GM21825 (cell line): Measurements from ENCODE around the gene RTP4.
"Not testable (repeated sequence)": the region's sequence is repeated elsewhere in the genome, so short reads cannot be mapped to it uniquely, and the experiment has no call there.

Experiments
- ATAC-seq: cut with Tn5 transposase; IDR thresholded peaks from one replicate; pipeline ENCODE4 v1.9.1; 2021; ENCODE audit warnings: mild to moderate bottlenecking, moderate library complexity; ENCODE audit not compliant: unreplicated experiment

RTP4 gene

DNA sequence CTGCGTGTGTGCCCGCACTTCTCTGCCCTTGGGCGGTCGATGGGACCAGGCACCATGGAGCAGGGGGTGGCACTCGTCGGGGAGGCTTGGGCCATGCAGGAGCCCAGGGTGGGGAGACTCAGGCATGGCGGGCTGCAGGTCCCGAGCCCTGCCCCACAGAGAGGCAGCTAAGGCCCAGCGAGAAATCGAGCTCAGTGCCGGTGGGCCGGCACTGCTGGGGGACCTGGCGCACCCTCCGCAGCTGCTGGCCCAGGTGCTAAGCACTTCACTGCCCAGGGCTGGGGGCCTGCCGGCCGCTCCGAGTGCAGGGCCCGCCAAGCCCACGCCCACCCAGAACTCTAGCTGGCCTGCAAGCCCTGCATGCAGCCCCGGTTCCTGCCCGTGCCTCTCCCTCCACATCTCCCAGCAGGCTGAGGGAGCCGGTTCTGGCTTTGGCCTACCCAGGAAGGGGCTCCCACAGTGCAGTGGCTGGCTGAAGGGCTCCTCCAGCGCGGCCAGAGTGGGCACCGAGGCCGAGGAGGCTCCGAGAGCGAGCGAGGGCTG lies 553 bp upstream of the RTP4 start:
- no peak for ATAC-seq

DNA sequence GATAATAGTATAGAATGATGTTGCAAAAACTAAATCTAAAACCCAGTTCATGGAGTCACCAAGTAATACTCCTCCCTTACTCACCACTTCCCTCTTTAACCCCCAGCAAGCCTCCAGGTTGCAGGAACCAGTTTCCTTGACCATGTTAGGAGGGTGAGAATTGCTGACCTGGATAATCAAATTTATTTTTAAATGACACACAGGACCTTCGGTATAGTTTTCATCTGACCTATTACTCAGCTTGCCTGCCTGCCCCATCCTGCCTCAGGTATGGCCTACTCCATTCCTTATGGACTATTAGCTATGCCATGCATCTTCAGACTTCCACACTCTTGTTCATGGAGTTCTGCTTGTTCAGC lies 883 bp downstream of the RTP4 start:
- no peak for ATAC-seq

DNA sequence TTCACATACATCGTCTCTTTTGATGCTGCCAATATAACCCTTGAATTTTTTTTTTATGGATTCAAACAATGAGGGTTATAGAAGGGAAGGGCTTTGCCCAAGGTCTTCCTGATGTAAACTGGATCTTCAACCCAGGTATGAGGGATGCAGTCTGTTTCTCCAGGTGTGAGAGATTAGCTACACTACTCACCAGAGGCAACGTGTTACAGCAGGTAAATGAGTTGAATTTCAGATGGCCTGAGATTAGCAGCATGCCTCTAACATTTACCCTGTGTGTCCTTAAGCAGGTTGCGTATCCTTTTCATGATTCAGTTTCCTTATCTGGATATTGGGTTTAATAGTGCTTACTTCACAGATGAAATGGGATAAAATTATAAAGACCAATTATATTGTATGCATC lies 1.9 kb downstream of the RTP4 start:
- ATAC-seq = no peak

DNA sequence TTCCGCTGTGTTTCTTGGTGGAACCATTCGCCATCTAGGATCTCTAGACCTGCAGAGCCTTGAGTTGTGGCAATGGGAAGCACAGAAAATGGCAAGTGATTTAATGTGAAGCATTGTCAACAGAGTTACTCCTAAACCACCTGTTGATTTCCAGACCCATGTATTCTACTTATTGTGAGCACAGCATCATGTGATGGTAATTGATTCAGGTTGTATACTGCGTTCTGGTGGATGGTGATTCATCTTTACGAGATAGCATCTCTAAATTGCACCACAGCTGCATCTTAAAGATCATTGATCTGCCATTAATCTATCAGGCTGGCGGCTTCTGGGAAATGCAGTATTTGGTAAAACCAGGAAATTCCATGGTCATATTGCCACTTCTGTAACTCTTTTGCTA lies 7.4 kb downstream of the RTP4 start:
- ATAC-seq = no peak

DNA sequence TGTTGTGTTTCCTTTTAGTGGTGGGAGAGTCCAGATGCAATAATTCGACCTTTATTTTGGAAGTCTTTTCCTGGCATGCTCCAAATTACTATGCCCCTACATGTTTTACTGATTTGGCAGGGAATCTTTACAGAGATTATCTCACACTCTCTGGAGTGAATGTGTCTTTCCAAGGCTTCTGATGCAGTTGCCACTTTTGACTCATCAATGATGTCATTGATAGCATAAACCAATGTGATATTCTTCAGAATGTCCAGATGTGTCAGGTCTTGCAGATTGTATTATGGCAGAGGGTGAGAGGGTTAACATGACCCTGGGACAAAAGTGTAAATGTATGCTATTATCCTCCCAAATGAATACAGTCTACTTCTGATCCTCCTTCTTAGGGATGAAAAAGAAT lies 9.7 kb downstream of the RTP4 start:
- ATAC-seq = no peak

DNA sequence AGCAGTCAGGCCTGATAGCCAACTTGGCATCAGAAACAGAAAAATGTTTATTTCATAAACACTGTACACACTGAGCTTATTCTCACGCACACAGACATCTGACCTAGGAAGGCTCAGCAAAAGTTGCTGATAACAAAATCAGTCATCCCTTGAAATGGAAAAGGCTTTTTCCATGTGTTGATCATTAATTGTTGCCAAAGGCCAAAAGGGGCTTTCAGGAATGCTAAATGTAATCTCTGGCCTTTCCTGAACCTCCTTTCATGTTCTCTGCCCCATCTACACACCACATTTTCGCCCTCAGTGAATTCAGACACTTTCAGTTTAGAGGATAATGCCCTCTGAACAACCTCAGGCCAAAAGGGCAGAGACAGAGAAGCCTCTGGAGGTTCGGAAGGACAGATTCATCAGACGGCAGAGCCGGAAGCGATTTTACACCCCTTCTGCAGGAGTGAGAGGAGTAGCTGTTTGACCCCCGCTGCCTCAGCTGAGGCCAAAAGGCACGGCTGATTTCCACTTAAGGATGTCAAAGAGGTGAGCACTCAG lies 14.5 kb downstream of the RTP4 start:
- no peak for ATAC-seq

DNA sequence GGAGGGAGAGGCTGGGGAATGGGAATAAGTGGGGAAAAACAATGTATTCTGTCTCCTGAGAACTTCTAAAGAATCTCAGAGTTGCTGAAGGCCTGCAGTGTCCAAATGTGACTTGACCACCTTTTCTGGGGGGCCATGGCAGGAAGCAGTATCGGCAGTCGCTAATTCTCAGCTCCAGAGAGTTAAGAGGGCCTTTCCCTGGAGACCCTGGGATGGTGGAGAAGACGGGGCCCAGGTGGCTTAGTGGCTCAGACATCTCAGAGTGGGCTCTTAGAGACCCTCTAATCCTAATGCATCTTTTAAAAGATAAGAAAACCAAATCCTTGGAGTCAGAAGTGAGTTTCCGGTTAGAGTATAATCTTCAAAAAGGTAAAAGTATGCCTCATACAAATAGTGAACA lies 15.1 kb downstream of the RTP4 start:
- ATAC-seq = no peak

DNA sequence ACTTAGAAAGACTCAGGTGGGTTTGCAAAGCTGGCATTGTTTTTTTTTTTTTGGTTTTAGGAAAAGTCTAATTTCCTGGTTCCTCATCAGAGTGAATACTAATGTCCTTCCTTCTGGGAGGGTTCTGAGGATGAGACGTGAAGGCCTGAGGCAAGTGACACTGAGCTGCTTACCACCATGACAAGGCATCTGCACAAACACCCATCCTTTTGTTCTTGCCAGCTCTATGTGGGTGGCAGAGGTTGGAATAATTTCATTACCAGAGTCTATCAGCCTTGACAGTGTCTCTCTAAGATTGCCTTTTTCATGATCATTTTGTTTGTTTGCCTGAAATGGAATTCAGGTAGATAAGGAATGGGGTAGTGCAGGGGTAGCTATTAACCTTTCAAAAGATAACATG lies 17.1 kb downstream of the RTP4 start:
- no peak for ATAC-seq

DNA sequence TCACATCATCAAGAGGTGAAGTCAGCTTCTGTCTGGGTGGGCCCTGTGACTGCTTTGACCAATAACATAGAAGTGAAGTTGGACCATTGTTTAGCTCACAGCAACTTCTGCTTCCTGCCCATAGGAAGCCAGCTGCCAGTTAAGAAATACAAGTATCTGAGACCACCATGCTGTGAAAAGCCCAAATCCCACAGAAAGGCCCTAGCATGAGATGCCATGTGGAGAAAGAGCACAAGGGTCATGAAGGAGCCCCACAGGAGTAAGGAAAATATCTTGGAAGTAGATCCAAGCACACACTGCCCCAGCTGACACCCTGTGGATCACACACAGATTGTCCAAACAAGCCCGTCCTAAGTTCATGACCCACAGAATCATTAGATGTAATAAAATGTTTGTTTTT lies 28.5 kb downstream of the RTP4 start:
- ATAC-seq = no peak

DNA sequence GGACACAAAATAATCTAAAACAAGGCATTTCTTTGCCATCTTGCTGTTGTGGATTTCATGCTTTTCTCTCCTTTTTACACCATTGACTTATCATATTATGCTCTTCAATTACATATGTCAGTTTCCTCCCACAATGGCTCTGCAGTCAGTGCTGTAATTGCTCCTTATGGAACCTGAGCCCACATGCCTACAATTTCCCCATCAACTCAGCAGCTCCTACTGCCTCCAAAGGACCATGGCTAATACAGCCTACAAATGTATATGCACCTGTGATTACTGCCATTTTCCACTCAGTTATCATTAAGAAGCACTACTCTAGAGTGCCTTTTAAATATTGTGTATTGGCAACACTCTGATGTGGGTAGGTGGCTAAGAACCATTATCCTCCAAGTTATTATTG lies 30.8 kb downstream of the RTP4 start:
- no peak for ATAC-seq

DNA sequence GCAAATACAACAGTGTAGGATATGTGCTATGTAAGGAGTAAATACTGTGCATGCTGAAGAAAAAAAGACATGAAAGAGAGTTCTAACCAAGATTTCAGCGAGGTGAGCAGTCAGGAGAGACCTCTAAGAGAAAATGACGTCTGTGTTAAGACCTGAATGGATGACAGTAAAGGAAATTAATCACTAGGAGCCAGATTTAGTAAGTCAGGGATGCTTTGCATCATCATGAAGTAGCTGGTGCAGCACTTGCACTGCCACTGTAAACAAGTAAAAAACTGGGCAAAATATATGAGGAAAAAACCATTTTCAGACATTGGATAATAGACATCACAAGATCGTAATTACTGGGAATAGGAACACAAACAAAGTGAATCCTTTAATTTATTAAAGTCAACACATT lies 32.6 kb downstream of the RTP4 start:
- ATAC-seq = no peak

DNA sequence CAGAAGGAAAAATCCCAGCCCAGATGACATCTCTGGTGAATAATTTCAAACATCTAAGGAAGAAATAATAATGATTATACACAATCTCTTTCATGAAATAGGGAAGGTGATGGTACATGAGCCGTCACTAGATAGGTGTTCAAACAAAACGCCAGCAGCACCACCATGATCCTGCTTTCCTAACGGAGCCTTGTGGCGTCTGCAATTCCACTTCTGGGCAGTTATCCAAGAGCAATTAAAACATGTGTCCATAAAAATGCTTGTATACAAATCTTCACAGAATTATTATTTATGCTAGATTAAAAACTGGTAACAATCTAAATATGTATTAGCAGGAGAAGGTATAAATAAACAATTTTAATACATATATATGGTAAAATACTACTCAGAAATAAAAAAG lies 33.7 kb downstream of the RTP4 start:
- ATAC-seq = no peak

DNA sequence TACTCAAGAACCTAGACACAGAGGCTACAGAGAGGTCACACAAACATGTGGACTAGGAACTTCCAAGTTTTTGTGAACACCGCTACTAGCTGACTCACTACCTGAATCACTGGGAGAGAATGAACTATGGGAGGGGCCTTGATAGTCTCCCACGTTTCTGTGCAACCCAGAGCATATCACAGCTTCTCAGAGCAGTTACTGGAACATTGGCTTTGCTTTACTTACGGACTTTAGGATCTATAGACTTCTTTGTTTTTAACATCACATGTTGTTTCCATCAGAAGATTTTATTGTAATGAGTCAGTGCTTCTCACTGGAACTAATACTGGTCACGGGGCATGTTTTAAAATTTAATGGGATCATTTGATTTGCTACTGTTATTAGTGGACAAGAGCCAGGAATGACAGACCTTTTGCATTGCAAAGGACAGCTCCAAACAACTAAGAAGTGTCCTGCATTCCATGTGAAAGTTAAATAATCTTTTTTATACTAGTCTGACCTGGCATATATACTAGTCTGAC lies 35.6 kb downstream of the RTP4 start:
- ATAC-seq = no peak

DNA sequence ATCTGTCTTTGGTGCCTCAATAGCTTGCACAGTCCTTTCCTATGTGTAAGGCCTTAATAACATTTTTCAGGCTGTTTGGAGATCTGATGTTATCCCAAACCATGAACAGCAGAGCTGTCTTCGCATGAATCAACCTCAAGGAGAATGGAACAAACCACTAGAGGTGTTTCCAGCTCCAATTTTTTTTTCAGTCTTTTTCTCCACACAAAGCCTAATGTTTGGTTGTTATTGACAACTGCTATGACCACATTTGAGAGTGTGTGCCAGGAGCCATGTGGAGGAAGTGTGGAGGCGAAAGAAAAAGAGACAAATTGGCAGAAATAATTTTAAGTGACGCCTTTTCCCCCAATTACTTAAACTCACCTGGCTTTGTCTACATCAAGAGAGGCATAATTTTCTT lies 38.7 kb downstream of the RTP4 start:
- ATAC-seq = no peak

DNA sequence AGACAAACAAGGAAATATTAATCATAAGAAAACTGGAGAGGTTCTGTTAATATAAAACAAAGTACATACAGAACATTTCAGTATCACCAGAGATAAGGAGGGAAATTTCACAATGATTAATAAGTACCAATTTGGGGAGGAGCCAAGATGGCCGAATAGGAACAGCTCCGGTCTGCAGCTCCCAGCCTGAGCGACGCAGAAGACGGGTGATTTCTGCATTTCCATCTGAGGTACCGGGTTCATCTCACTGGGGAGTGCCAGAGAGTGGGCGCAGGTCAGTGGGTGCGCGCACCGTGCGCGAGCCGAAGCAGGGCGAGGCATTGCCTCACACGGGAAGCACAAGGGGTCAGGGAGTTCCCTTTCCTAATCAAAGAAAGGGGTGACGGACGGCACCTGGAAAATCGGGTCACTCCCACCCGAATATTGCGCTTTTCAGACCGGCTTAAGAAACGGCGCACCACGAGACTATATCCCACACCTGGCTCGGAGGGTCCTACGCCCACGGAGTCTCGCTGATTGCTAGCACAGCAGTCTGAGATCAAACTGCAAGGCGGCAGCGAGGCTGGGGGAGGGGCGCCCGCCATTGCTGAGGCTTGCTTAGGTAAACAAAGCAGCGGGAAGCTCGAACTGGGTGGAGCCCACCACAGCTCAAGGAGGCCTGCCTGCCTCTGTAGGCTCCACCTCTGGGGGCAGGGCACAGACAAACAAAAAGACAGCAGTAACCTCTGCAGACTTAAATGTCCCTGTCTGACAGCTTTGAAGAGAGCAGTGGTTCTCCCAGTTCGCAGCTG lies 44.0 kb downstream of the RTP4 start:
- not testable (repeated sequence) for ATAC-seq
